Liver (tissue), 9 donors: ENCODE data around the gene NOC2L. TPM values are rescaled to one million over a fixed set of nuclear protein-coding genes. Genes with fewer than 3 reads are reported as not detected.

Source experiments
- DNase-seq: peaks from one replicate; pipeline ENCODE4 v3.0.0-alpha.2; 2017; ENCODE audit warnings: low spot score
- H3K27ac ChIP-seq, 2 donors: one replicate each; pipeline ENCODE4 v1.7.0; 2013; ENCODE audit warnings: inconsistent platforms in 2 of 2, low read length in 2 of 2, control low read depth in 1 of 2, low read depth in 1 of 2, mild to moderate bottlenecking in 1 of 2
- H3K27me3 ChIP-seq, 4 donors: one replicate each; pipeline versions ENCODE4 v1.6.1 to v1.7.0; 2013; ENCODE audit warnings: low read length in 3 of 4, inconsistent platforms in 1 of 4, mild to moderate bottlenecking in 1 of 4, moderate library complexity in 1 of 4; ENCODE audit not compliant: control insufficient read depth in 4 of 4, insufficient read depth in 4 of 4
- H3K36me3 ChIP-seq, 4 donors: one replicate each; pipeline versions ENCODE4 v1.6.1 to v1.7.0; 2013; ENCODE audit warnings: low read length in 3 of 4, mild to moderate bottlenecking in 3 of 4, low read depth in 1 of 4, moderate library complexity in 1 of 4; ENCODE audit not compliant: control insufficient read depth in 4 of 4, insufficient read depth in 3 of 4
- H3K4me1 ChIP-seq, 4 donors: one replicate each; pipeline versions ENCODE4 v1.6.1 to v1.7.0; 2013; ENCODE audit warnings: low read length in 3 of 4, mild to moderate bottlenecking in 3 of 4, moderate library complexity in 1 of 4; ENCODE audit not compliant: control insufficient read depth in 4 of 4, insufficient read depth in 4 of 4
- H3K4me3 ChIP-seq, 3 donors: one replicate each; pipeline versions ENCODE4 v1.6.1 to v1.7.0; 2013; ENCODE audit warnings: low read length in 3 of 3, control low read depth in 1 of 3, low read depth in 1 of 3, mild to moderate bottlenecking in 1 of 3
- H3K9ac ChIP-seq, 2 donors: one replicate each; pipeline ENCODE4 v1.7.0; 2013; ENCODE audit warnings: low read length in 2 of 2, mild to moderate bottlenecking in 2 of 2, moderate library complexity in 2 of 2, control low read depth in 1 of 2, low read depth in 1 of 2
- H3K9me3 ChIP-seq, 4 donors: one replicate each; pipeline versions ENCODE4 v1.6.1 to v1.7.0; 2013; ENCODE audit warnings: low read length in 3 of 4; ENCODE audit not compliant: control insufficient read depth in 4 of 4
- FOXA1 ChIP-seq: IDR thresholded peaks from 2 replicates; pipeline ENCODE4 v1.6.1; 2016; ENCODE audit warnings: antibody characterized with exemption
- FOXA2 ChIP-seq: IDR thresholded peaks from 2 replicates; pipeline ENCODE4 v1.6.1; 2016; ENCODE audit warnings: antibody characterized with exemption
- GABPA ChIP-seq, 2 donors: IDR thresholded peaks in 1 of 2; conservative IDR thresholded peaks in 1 of 2; 2 replicates each; pipeline ENCODE4 v1.6.1; 2016; ENCODE audit warnings: antibody characterized with exemption in 2 of 2, mild to moderate bottlenecking in 1 of 2, moderate library complexity in 1 of 2
- HNF4A ChIP-seq, 2 donors: conservative IDR thresholded peaks; 2 replicates each; pipeline ENCODE4 v1.6.1; 2016; ENCODE audit warnings: antibody characterized with exemption in 2 of 2, mild to moderate bottlenecking in 2 of 2
- HNF4G ChIP-seq: IDR thresholded peaks from 2 replicates; pipeline ENCODE4 v1.6.1; 2016; ENCODE audit warnings: antibody characterized with exemption
- JUND ChIP-seq, 2 donors: IDR thresholded peaks; 2 replicates each; pipeline ENCODE4 v1.6.1; 2016; ENCODE audit warnings: antibody characterized with exemption in 2 of 2
- NR2F2 ChIP-seq: IDR thresholded peaks from 2 replicates; pipeline ENCODE4 v1.6.1; 2016; ENCODE audit warnings: antibody characterized with exemption
- RAD21 ChIP-seq, 2 donors: IDR thresholded peaks; 2 replicates each; pipeline ENCODE4 v1.6.1; 2016; ENCODE audit warnings: antibody characterized with exemption in 2 of 2, mild to moderate bottlenecking in 2 of 2
- RXRA ChIP-seq, 2 donors: IDR thresholded peaks; 2 replicates each; pipeline ENCODE4 v1.6.1; 2017 to 2018; ENCODE audit warnings: antibody characterized with exemption in 2 of 2, mild to moderate bottlenecking in 1 of 2
- SP1 ChIP-seq: IDR thresholded peaks from 2 replicates; pipeline ENCODE4 v1.6.1; 2018; ENCODE audit warnings: antibody characterized with exemption, mild to moderate bottlenecking
- TAF1 ChIP-seq: conservative IDR thresholded peaks from 2 replicates; pipeline ENCODE4 v1.6.1; 2016; ENCODE audit warnings: antibody characterized with exemption, mild to moderate bottlenecking
- WGBS: extraction: QIAGEN DNeasy Blood & Tissue Kit; methylation state at CpG from one replicate; pipeline ENCODE4 v1.1.7; 2013; 5-methylcytosine and 5-hydroxymethylcytosine counted together
- polyA plus RNA-seq, 2 donors: library from polyadenylated mRNA; stranded (reverse) in 1 of 2; unstranded in 1 of 2; fragments of 200-250 nt in 1 of 2; fragments of >200 nt in 1 of 2; fragmentation: Nextera tagmentation in 1 of 2; extraction: Ambion mirVana in 1 of 2; gene quantifications; one replicate each; pipeline versions ENCODE4 v1.2.1 to v1.2.3, GENCODE V29; 2013 to 2015
- total RNA-seq, 2 donors: library from RNA; depleted of rRNA; stranded (reverse); fragments of >200 nt; gene quantifications; one replicate each; pipeline ENCODE4 v1.2.3, GENCODE V29; 2014
- TF ChIP-seq, protein P1 (sequence below): fragments of 150-350 bp; IDR thresholded peaks from 2 replicates; pipeline ENCODE4 v1.5.1; 2017; ENCODE audit warnings: improper control_type of control experiment, low read depth, low read length; ENCODE audit not compliant: missing input control
- TF ChIP-seq, protein P2 (sequence below): IDR thresholded peaks from 2 replicates; pipeline ENCODE4 v1.6.1; 2016; ENCODE audit warnings: antibody characterized with exemption, mild to moderate bottlenecking
- TF ChIP-seq, protein P3 (sequence below): IDR thresholded peaks from 2 replicates; pipeline ENCODE4 v1.6.1; 2016; ENCODE audit warnings: antibody characterized with exemption
- donor health status: healthy.
- donor health status: healthy.
- donor health status: healthy.
- donor health status: healthy.
- donor health status: healthy.

The NOC2L gene
- total and polyA plus RNA-seq, 4 donors = 17.1 to 34.5 (median 30.0) TPM

DNA sequence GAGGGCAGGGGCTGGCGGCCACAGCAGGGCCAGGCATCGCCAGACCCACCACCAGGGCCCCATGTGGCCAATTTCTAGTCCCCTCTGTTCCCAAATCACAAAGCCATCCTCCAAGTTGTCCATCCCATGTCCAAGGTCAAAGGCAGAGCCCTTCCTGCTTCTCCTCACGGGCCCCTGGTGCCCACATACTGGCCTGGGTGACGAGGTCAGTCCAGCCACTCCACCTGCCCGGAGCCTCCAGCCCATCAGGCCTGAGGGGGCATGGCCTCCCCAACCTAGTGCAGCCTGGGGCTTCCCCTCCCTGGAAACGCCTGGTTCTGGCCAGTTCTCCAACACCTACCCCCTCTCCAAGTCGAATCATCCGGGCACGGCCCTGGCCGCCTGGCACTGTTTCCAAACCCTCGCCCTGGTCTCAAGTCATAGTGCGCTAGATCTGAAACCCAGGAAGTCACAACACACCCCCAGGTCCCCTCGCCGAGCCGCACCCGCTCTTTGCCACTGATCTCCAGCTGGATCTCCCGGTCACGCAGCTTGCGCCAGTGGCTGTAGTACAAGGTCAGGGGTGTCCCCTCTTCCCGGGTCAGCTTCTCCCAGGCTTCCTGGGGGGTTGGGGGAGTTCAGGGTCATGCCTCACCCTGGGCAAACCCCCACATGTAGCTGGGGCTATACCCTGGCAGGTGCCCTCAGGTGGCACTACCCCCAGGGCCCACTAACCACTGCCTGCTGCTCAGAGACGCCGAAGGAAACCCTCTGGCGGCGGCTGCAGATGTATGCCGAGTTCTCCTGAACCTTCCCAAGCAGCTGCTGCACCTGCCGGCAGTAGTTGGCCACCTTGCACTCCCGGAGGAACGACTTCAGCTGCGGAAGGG, 13.1 kb downstream of the NOC2L start:
- Histone ChIP-seq H3K36me3 (peaks cover 12 to 58% (median 17%) of the 10 kb centered on the region in 4 donors), H3K9ac (no peak overlapping the region), H3K9me3 (no peaks in the 10 kb centered on the region), H3K4me3 (no peak overlapping the region), H3K27me3 (no peaks in the 10 kb centered on the region), H3K27ac (peak overlapping the region in 1 of 2 donors; percentile 19), H3K4me1 (peaks cover 5 to 19% (median 11%) of the 10 kb centered on the region in 4 donors)
- WGBS = 93% methylated on average over 29 of the region's 29 CpGs
- DNase-seq = no peak
- TF ChIP-seq, protein P1, sequence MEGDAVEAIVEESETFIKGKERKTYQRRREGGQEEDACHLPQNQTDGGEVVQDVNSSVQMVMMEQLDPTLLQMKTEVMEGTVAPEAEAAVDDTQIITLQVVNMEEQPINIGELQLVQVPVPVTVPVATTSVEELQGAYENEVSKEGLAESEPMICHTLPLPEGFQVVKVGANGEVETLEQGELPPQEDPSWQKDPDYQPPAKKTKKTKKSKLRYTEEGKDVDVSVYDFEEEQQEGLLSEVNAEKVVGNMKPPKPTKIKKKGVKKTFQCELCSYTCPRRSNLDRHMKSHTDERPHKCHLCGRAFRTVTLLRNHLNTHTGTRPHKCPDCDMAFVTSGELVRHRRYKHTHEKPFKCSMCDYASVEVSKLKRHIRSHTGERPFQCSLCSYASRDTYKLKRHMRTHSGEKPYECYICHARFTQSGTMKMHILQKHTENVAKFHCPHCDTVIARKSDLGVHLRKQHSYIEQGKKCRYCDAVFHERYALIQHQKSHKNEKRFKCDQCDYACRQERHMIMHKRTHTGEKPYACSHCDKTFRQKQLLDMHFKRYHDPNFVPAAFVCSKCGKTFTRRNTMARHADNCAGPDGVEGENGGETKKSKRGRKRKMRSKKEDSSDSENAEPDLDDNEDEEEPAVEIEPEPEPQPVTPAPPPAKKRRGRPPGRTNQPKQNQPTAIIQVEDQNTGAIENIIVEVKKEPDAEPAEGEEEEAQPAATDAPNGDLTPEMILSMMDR = no peak
- TF ChIP-seq FOXA2 (no peak), RAD21 (IDR thresholded peaks at IDR 0.05) (no peak), GABPA (IDR thresholded peaks at IDR 0.05 in 1 of 2, conservative IDR thresholded peaks at IDR 0.05 in 1 of 2) (no peak), JUND (IDR thresholded peaks at IDR 0.05) (no peak), SP1 (no peak), HNF4A (conservative IDR thresholded peaks at IDR 0.05) (no peak), NR2F2 (no peak), TAF1 (no peak), HNF4G (no peak)
- TF ChIP-seq, protein P2, sequence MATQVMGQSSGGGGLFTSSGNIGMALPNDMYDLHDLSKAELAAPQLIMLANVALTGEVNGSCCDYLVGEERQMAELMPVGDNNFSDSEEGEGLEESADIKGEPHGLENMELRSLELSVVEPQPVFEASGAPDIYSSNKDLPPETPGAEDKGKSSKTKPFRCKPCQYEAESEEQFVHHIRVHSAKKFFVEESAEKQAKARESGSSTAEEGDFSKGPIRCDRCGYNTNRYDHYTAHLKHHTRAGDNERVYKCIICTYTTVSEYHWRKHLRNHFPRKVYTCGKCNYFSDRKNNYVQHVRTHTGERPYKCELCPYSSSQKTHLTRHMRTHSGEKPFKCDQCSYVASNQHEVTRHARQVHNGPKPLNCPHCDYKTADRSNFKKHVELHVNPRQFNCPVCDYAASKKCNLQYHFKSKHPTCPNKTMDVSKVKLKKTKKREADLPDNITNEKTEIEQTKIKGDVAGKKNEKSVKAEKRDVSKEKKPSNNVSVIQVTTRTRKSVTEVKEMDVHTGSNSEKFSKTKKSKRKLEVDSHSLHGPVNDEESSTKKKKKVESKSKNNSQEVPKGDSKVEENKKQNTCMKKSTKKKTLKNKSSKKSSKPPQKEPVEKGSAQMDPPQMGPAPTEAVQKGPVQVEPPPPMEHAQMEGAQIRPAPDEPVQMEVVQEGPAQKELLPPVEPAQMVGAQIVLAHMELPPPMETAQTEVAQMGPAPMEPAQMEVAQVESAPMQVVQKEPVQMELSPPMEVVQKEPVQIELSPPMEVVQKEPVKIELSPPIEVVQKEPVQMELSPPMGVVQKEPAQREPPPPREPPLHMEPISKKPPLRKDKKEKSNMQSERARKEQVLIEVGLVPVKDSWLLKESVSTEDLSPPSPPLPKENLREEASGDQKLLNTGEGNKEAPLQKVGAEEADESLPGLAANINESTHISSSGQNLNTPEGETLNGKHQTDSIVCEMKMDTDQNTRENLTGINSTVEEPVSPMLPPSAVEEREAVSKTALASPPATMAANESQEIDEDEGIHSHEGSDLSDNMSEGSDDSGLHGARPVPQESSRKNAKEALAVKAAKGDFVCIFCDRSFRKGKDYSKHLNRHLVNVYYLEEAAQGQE = no peak
- TF ChIP-seq, protein P3, sequence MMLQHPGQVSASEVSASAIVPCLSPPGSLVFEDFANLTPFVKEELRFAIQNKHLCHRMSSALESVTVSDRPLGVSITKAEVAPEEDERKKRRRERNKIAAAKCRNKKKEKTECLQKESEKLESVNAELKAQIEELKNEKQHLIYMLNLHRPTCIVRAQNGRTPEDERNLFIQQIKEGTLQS = no peak

DNA sequence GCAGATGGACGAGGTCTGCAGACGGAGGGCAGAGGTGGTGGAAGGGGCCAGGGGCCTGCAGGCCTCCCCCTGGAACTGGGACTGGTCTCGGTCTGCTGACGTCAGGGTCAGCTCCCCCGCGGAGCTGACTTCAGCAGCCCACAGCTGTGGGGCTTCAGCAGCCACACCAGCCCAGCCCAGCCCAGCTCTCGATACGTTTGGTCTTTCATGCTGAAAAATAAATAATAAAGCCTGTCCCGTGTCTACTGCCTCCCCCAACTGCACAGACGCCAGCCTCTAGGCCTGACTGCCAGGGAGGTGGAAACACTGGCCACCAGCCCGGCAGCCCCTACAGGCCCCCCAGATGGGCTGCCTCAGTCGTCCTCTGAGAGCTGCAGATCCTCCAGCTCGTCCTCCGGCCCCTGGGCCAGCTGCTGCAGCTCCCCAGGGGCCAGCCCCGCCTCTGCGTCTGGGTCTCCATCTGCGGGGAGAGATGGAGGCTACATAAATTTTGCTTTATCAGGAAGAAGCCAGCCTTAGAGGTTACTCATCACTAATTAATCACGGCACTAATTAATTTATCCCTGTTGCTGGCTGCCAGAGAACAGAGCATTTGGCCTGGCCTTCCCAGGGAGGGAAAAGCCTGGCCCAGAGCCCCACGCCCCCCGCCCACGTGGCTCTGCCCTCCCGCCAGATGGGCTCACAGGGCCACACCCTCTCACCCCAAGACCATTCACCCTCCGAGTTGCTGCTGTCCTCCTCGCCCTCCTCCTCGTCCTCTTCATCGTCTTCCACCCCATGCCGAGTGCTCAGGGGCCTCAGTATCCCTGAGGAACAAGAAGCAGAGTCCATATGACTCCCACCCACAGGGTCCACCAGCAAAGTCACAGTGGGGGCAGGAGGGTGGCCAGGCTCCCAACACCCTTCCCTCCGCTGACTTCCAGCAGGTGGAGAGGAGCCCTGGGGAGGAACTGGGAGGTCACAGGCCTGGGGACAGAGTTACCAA, 14.4 kb downstream of the NOC2L start:
- H3K4me3 ChIP-seq = no peak overlapping the region
- WGBS = 82% methylated on average over 28 of the region's 28 CpGs
- H3K9ac ChIP-seq = no peak overlapping the region
- no peaks in the 10 kb centered on the region for H3K27me3 ChIP-seq
- no peak for DNase-seq
- no peaks in the 10 kb centered on the region for H3K9me3 ChIP-seq
- peak overlapping the region; percentile 16 to 54 for H3K27ac ChIP-seq
- H3K36me3 ChIP-seq = peaks cover 6 to 45% (median 10%) of the 10 kb centered on the region in 4 donors
- H3K4me1 ChIP-seq = peaks cover 15 to 32% (median 21%) of the 10 kb centered on the region in 4 donors
- TF ChIP-seq, protein P1 = no peak
- no peak for TF ChIP-seq RAD21 (IDR thresholded peaks at IDR 0.05)
- TF ChIP-seq RXRA (IDR thresholded peaks at IDR 0.05) = no peak
- TF ChIP-seq SP1 = no peak
- no peak for TF ChIP-seq GABPA (IDR thresholded peaks at IDR 0.05 in 1 of 2, conservative IDR thresholded peaks at IDR 0.05 in 1 of 2)
- TF ChIP-seq FOXA2 = no peak
- TF ChIP-seq, protein P2 = no peak
- no peak for TF ChIP-seq JUND (IDR thresholded peaks at IDR 0.05)
- TF ChIP-seq FOXA1 = no peak
- TF ChIP-seq NR2F2 = no peak
